ENCODE data around the gene NINJ2. TPM values are rescaled to one million over a fixed set of nuclear protein-coding genes. Genes with fewer than 3 reads are reported as not detected.

Gene NINJ2
- total RNA-seq, 1 experiment from 2014 or later, result 0.24 TPM

DNA sequence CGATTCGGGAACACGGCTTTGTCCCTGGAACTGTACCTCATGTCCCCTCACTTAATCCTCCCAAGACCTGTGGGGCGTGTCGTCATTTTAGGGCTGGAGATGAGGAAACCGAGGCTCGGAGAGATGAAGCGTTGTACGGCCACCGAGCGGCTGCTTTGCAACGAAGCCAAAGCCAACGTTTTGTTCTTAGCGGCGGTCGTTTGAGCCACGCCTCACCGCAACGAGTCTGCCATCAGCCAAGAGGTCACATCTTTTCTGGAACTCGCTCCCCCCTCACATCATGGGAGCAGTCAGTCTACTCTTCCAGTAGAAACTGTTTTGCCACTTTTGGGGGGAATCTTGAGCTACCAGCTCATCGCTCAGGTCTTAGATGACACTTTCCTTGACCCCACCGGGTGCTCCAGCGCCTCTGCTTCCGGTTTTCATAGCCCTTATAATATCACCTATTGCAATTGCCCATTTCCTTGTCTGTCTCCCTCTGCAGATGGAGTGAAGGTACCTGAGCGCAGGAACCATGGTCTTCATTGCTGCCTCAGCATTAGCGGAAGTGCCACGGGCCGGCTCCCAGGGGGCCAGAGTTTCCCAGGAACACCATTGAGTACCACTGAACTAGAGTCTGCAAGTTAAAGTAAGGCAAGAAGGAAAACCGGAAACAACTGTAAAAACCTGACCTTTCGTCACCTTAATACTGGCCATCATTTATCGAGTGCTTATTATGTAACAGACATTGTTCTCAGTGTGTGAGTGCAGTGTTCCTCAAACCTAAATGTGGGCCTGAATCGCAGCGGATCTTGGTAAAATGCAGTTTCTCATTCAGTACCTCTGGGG, 19.6 kb downstream of the NINJ2 start:
- peaks cover 6 to 11% of the 10 kb centered on the region in 2 experiments for H3K4me1 Mint-ChIP-seq
- H4K5ac ChIP-seq (ENCODE audit: insufficient read length, low read depth, low read length), result peak overlapping the region; percentile 81

More for the DNA sequence above, 19.6 kb downstream of the NINJ2 start:
- no peak overlapping the region for H3K56ac ChIP-seq (ENCODE audit: insufficient read length, low read depth, low read length)
- no peaks in the 10 kb centered on the region for H3K9me3 ChIP-seq (ENCODE audit: control insufficient read depth, low read depth, low read length)
- H2BK20ac ChIP-seq (ENCODE audit: low read depth, low read length, poor library complexity, severe bottlenecking), result no peak overlapping the region
- no peak overlapping the region for H3K27ac ChIP-seq (ENCODE audit: insufficient read length, low read depth, low read length)
- H2AFZ ChIP-seq (ENCODE audit: low read length), result no peak overlapping the region
- H2AK5ac ChIP-seq (ENCODE audit: insufficient read length, low read length), result no peak overlapping the region
- Mint-ChIP-seq H3K27ac (peak overlapping the region in 1 of 3 experiments; percentile 85; a peak in 3 of 7 replicates), H3K27me3 (ENCODE audit: low read depth) (peaks cover 2% of the 10 kb centered on the region; the same call in 1 of the 2 replicates), H3K9me3 (no peaks in the 10 kb centered on the region), H3K36me3 (ENCODE audit: insufficient read depth in 1 of 3, low read depth in 3 of 3) (no peaks in the 10 kb centered on the region), H3K4me3 (peak overlapping the region; percentile 70 to 76)
- no peak overlapping the region for H2BK15ac ChIP-seq (ENCODE audit: low read depth, low read length)
- no peak for TF ChIP-seq CTCF (conservative IDR thresholded peaks at IDR 0.05)
- 0 out of 2 replicates have a peak overlapping the region, but pooled peaks have one; percentile 65 for H3K4ac ChIP-seq (ENCODE audit: low read depth, low read length)
- no peak overlapping the region for H2BK12ac ChIP-seq (ENCODE audit: insufficient read length, low read depth, low read length)
- no peaks in the 10 kb centered on the region for H3K27me3 ChIP-seq (ENCODE audit: insufficient read depth, low read length)
- H3K79me2 ChIP-seq (ENCODE audit: insufficient read depth, low read length), result no peaks in the 10 kb centered on the region
- peak overlapping the region; percentile 79 for H3K4me2 ChIP-seq (ENCODE audit: insufficient read depth, insufficient read length, low read length)
- no peaks in the 10 kb centered on the region for H3K79me1 ChIP-seq (ENCODE audit: insufficient read depth, low read depth, low read length, poor library complexity, severe bottlenecking)
- H4K8ac ChIP-seq (replicated peaks; ENCODE audit: insufficient read length, low read depth, low read length), result no peak overlapping the region
- no peak overlapping the region for H3K23ac ChIP-seq (ENCODE audit: insufficient read length, low read depth, low read length)
- no peak overlapping the region for H2BK120ac ChIP-seq (ENCODE audit: low read depth, low read length, poor library complexity, severe bottlenecking)
- no CpG with 5 or more reads among the region's 33 CpGs for WGBS (ENCODE audit: extremely low coverage, insufficient read length, low lambda C conversion rate)
- DNase-seq, result no peak
- H2BK5ac ChIP-seq (ENCODE audit: insufficient read length, low read length), result no peak overlapping the region
- peak overlapping the region; percentile 66 for H3K9ac ChIP-seq (ENCODE audit: extremely low read depth, insufficient read length, low read length)
- peak overlapping the region; percentile 91 for H4K91ac ChIP-seq (ENCODE audit: insufficient read length, low read depth, low read length)
- peaks cover 6% of the 10 kb centered on the region for H3K23me2 ChIP-seq (ENCODE audit: insufficient read length, low read depth, low read length, poor library complexity, severe bottlenecking)
- peak overlapping the region; percentile 91 for H3K18ac ChIP-seq (ENCODE audit: insufficient read length, low read depth, low read length)
- no peak overlapping the region for H3T11ph ChIP-seq (ENCODE audit: low read length)
- H4K20me1 ChIP-seq (ENCODE audit: control insufficient read depth, insufficient read depth, insufficient read length), result no peaks in the 10 kb centered on the region
- H3K4me1 ChIP-seq (ENCODE audit: insufficient read depth, low read length), result no peaks in the 10 kb centered on the region; the same call in 1 of the 2 replicates
- peak overlapping the region; percentile 94 for H3K14ac ChIP-seq (ENCODE audit: insufficient read depth, low read length)

Data from H9 (cell line).